Stimulated activated memory B cell treated with anti-CD40 and anti-IgM and Interleukin-4, amounts not matched to agents 10 μg/mL and 1 μg/mL and 100 μg/mL, for 72 hours (primary cell): Measurements from ENCODE around the gene XPO4.
A peak's percentile ranks its signal among the peaks of the same experiment; 100 is the strongest.
"Not testable (repeated sequence)": the region's sequence is repeated elsewhere in the genome, so short reads cannot be mapped to it uniquely, and the experiment has no call there.

ENCODE experiments used
- ATAC-seq: fragments of 150-1000 bp; cut with Tn5 transposase; 2 replicates; pipeline ENCODE4 v1.10.0; 2021
- H3K27ac Mint-ChIP-seq: one replicate; pipeline ENCODE4 v1.8.0; 2022; ENCODE audit warnings: mild to moderate bottlenecking, mixed read lengths
- H3K27me3 Mint-ChIP-seq: one replicate; pipeline ENCODE4 v1.8.0; 2022; ENCODE audit warnings: mixed read lengths
- H3K36me3 Mint-ChIP-seq: one replicate; pipeline ENCODE4 v1.8.0; 2022; ENCODE audit warnings: mixed read lengths
- H3K4me1 Mint-ChIP-seq: one replicate; pipeline ENCODE4 v1.8.0; 2022; ENCODE audit warnings: mixed read lengths
- H3K4me3 Mint-ChIP-seq: one replicate; pipeline ENCODE4 v1.8.0; 2022; ENCODE audit warnings: mild to moderate bottlenecking, moderate library complexity, mixed read lengths
- H3K9me3 Mint-ChIP-seq: one replicate; pipeline ENCODE4 v1.8.0; 2022; ENCODE audit warnings: mixed read lengths

The XPO4 gene

GRCh38 chr13:20902438-20903163 lies at the start of gene XPO4:
Gene XPO4 (minus strand): TSS chr13:20902746. CDS start chr13:20902738, 8 bp downstream.
- peaks cover 5% of the 10 kb centered on the region for H3K36me3 Mint-ChIP-seq
- peak within 1 kb of the TSS; percentile 99 for H3K4me3 Mint-ChIP-seq
- H3K4me1 Mint-ChIP-seq, result peaks cover 34% of the 10 kb centered on the region
- ATAC-seq, result peak; percentile 97
- H3K9me3 Mint-ChIP-seq, result no peaks in the 10 kb centered on the region
- H3K27ac Mint-ChIP-seq, result peak within 1 kb of the TSS; percentile 99
- H3K27me3 Mint-ChIP-seq, result no peaks in the 10 kb centered on the region

- H3K27me3 Mint-ChIP-seq, result peaks cover 61% of the 10 kb centered on the region
- H3K9me3 Mint-ChIP-seq, H3K27ac Mint-ChIP-seq, H3K36me3 Mint-ChIP-seq, ATAC-seq, H3K4me3 Mint-ChIP-seq: not testable (repeated sequence)
- peaks cover 16% of the 10 kb centered on the region for H3K4me1 Mint-ChIP-seq
These were observed 45.5 kb upstream of the XPO4 start for GRCh38 chr13:20948001-20948400.

GRCh38 chr13:20945952-20946383 lies 43.4 kb upstream of the XPO4 start:
- H3K4me1 Mint-ChIP-seq, result peaks cover 16% of the 10 kb centered on the region
- peak; percentile 31 for ATAC-seq

GRCh38 chr13:20942938-20943559 lies 40.5 kb upstream of the XPO4 start:
- Mint-ChIP-seq H3K27ac (no peak overlapping the region), H3K9me3 (no peaks in the 10 kb centered on the region), H3K4me1 (peaks cover 16% of the 10 kb centered on the region), H3K4me3 (no peak overlapping the region), H3K36me3 (no peaks in the 10 kb centered on the region), H3K27me3 (peaks cover 61% of the 10 kb centered on the region)
- no peak for ATAC-seq

More at GRCh38 chr13:20945952-20946383, 43.4 kb upstream of the XPO4 start:
- H3K27me3 Mint-ChIP-seq, result peaks cover 61% of the 10 kb centered on the region
- no peak overlapping the region for H3K27ac Mint-ChIP-seq
- no peaks in the 10 kb centered on the region for H3K36me3 Mint-ChIP-seq
- no peak overlapping the region for H3K4me3 Mint-ChIP-seq
- peaks cover 3% of the 10 kb centered on the region for H3K9me3 Mint-ChIP-seq

GRCh38 chr13:20940511-20940910 lies 38.0 kb upstream of the XPO4 start:
- not testable (repeated sequence) for H3K4me1 Mint-ChIP-seq, H3K4me3 Mint-ChIP-seq, H3K36me3 Mint-ChIP-seq, H3K27ac Mint-ChIP-seq, ATAC-seq, H3K9me3 Mint-ChIP-seq
- H3K27me3 Mint-ChIP-seq, result peaks cover 40% of the 10 kb centered on the region

GRCh38 chr13:20940083-20940482 lies 37.5 kb upstream of the XPO4 start:
- no peak for ATAC-seq
- Mint-ChIP-seq H3K9me3 (no peaks in the 10 kb centered on the region), H3K4me1 (peaks cover 5% of the 10 kb centered on the region), H3K36me3 (no peaks in the 10 kb centered on the region), H3K4me3 (no peak overlapping the region), H3K27me3 (peaks cover 40% of the 10 kb centered on the region), H3K27ac (no peak overlapping the region)

- no peak for ATAC-seq
- Mint-ChIP-seq H3K9me3 (no peaks in the 10 kb centered on the region), H3K4me3 (no peak overlapping the region), H3K27ac (no peak overlapping the region), H3K4me1 (peaks cover 5% of the 10 kb centered on the region), H3K36me3 (no peaks in the 10 kb centered on the region), H3K27me3 (peaks cover 40% of the 10 kb centered on the region)
These were observed 37.1 kb upstream of the XPO4 start for GRCh38 chr13:20939662-20940061.

- H3K9me3 Mint-ChIP-seq, result no peaks in the 10 kb centered on the region
- peaks cover 32% of the 10 kb centered on the region for H3K27me3 Mint-ChIP-seq
- H3K36me3 Mint-ChIP-seq, result no peaks in the 10 kb centered on the region
- H3K27ac Mint-ChIP-seq, result no peak overlapping the region
- ATAC-seq, result no peak
- H3K4me3 Mint-ChIP-seq, result no peak overlapping the region
- H3K4me1 Mint-ChIP-seq, result no peaks in the 10 kb centered on the region
These were observed 35.8 kb upstream of the XPO4 start for GRCh38 chr13:20938302-20938701.

GRCh38 chr13:20927596-20928257 lies 25.2 kb upstream of the XPO4 start:
- no peaks in the 10 kb centered on the region for H3K4me1 Mint-ChIP-seq
- H3K4me3 Mint-ChIP-seq, result no peak overlapping the region
- H3K27me3 Mint-ChIP-seq, result no peaks in the 10 kb centered on the region
- no peaks in the 10 kb centered on the region for H3K36me3 Mint-ChIP-seq
- no peak for ATAC-seq
- H3K9me3 Mint-ChIP-seq, result no peaks in the 10 kb centered on the region
- no peak overlapping the region for H3K27ac Mint-ChIP-seq

- not testable (repeated sequence) for H3K36me3 Mint-ChIP-seq, H3K27ac Mint-ChIP-seq, ATAC-seq, H3K27me3 Mint-ChIP-seq, H3K9me3 Mint-ChIP-seq, H3K4me3 Mint-ChIP-seq, H3K4me1 Mint-ChIP-seq
These were observed 22.8 kb upstream of the XPO4 start for GRCh38 chr13:20925395-20925790.

- Mint-ChIP-seq H3K4me1 (no peaks in the 10 kb centered on the region), H3K9me3 (no peaks in the 10 kb centered on the region), H3K36me3 (no peaks in the 10 kb centered on the region), H3K27me3 (no peaks in the 10 kb centered on the region), H3K27ac (no peak overlapping the region), H3K4me3 (no peak overlapping the region)
- no peak for ATAC-seq
These were observed 22.3 kb upstream of the XPO4 start for GRCh38 chr13:20924758-20925394.

GRCh38 chr13:20923272-20923671 lies 20.7 kb upstream of the XPO4 start:
- H3K9me3 Mint-ChIP-seq, result no peaks in the 10 kb centered on the region
- H3K27me3 Mint-ChIP-seq, result no peaks in the 10 kb centered on the region
- no peak overlapping the region for H3K27ac Mint-ChIP-seq
- ATAC-seq, result no peak
- no peaks in the 10 kb centered on the region for H3K4me1 Mint-ChIP-seq
- no peak overlapping the region for H3K4me3 Mint-ChIP-seq
- no peaks in the 10 kb centered on the region for H3K36me3 Mint-ChIP-seq

GRCh38 chr13:20921572-20921971 lies 19.0 kb upstream of the XPO4 start:
- no peaks in the 10 kb centered on the region for H3K9me3 Mint-ChIP-seq
- H3K36me3 Mint-ChIP-seq, result no peaks in the 10 kb centered on the region
- no peaks in the 10 kb centered on the region for H3K27me3 Mint-ChIP-seq
- peak; percentile 48 for ATAC-seq
- H3K27ac Mint-ChIP-seq, result no peak overlapping the region
- H3K4me3 Mint-ChIP-seq, result no peak overlapping the region
- H3K4me1 Mint-ChIP-seq, result no peaks in the 10 kb centered on the region

- H3K4me3 Mint-ChIP-seq, H3K27me3 Mint-ChIP-seq, H3K27ac Mint-ChIP-seq, ATAC-seq, H3K9me3 Mint-ChIP-seq, H3K36me3 Mint-ChIP-seq, H3K4me1 Mint-ChIP-seq: not testable (repeated sequence)
These were observed 13.1 kb upstream of the XPO4 start for GRCh38 chr13:20915676-20916075.

- Mint-ChIP-seq H3K27ac (no peak overlapping the region), H3K9me3 (no peaks in the 10 kb centered on the region), H3K4me1 (no peaks in the 10 kb centered on the region), H3K36me3 (no peaks in the 10 kb centered on the region), H3K27me3 (peaks cover 9% of the 10 kb centered on the region), H3K4me3 (no peak overlapping the region)
- no peak for ATAC-seq
These were observed 8.5 kb upstream of the XPO4 start for GRCh38 chr13:20911037-20911436.
